ENCODE results near the gene F8.
"Not testable (repeated sequence)": the region's sequence is repeated elsewhere in the genome, so short reads cannot be mapped to it uniquely, and the experiment has no call there.

Gene F8

DNA sequence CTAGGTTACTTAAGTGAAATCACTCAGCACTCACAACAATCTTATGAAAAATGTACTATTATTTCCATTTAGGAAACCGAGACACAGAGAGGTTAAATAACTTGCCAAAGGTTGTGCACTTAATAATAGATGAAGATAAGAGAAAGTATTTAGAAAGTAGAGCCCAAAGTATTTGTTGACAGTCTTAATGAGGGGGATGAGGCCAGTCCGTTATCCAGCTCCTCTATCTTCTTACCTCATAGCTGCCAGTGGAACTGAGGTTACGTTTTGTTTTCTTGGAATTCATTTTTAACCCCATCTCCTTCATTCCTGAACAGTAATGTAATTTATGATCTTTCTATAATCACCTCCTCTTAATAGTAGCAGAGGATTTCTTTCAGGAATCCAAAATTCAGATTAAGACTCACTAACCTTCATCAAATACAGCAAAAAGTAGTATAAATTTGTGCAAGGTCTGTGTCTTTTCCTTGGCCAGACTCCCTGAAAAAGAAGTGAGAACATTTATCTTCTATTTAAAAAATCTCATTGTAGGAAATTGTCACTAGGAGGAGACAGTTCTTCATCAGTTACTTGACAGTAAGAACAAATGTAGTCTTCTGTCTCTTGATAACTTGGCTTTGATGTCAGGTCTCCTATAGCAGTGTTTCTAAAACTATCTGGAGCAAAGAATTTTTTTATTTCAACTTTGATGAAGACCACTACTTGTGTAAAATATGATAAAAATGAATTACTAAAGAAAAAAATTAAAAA lies 35.5 kb downstream of the F8 start:
- DNase-seq (ENCODE audit: low read depth): no peak

DNA sequence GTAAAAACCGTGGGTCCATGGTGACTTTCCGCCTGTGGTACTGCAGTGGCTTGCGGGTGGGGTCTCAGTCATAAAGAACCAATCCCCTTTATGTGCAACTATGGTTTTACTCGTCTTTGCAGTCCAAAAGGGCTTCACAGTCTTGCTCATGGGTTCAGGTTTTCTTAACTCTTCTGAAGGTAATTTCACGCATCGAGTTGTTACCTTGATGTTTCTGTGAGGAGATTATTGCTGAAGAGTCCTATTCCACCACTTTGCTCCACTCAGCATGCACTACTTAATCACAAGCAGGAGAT lies 41.5 kb downstream of the F8 start:
- no peak for DNase-seq (ENCODE audit: low read depth)

DNA sequence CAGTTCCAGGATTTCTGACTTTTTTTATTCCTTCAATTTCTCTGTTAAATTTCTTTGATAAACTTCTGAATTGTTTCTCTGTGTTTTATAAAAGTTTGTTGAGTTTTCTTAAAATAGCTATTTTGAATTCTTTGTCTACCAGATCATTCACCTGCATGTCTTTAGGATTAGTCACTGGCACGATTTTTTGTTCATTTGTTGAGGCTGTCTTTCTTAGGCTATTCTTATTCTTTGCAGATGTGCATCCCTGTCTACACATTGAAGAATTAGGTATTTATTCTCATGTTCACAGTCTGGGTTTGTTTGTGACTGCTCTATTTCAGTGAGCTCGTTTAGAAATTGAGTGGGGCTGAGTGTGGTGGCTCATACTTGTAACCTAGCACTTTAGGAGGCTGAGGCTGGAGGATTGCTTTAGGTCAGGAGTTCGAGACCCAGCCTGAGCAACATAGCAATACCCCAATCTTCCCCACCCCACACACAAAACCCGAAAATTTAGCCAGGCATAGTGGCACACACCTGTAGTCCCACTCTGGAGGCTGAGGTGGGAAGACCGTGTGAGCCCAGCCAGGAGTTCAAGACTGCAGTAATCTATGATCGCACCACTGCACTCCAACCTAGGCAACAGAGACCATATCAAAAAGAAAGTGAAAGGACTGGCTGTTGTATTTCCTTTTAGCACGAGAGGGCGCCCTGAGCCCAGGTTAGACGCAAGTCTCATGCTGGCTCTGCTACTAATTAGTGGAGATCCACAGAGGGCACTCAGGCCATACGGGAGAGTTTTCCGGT lies 42.0 kb downstream of the F8 start:
- DNase-seq (ENCODE audit: low read depth): peak; percentile 62

DNA sequence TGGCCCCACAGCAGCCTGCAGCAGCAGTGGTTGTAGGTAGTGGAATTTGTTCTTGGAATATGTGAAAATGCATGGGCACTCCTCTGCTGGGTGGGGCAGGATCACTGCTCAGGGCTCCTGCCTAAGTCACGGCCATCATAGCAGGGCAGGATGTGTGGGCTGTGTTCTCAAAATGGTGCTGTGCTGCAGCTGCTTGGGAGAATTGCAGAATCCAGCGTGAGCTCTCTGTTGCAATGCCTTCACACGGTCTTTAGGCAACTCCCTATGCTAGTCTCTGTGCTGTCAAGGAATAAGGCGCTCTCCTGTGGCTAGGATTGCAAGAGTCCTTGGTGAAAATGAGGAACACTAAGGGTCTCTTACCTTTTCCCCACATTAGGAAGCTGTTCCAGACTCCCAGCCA lies 42.9 kb downstream of the F8 start:
- no peak for DNase-seq (ENCODE audit: low read depth)

DNA sequence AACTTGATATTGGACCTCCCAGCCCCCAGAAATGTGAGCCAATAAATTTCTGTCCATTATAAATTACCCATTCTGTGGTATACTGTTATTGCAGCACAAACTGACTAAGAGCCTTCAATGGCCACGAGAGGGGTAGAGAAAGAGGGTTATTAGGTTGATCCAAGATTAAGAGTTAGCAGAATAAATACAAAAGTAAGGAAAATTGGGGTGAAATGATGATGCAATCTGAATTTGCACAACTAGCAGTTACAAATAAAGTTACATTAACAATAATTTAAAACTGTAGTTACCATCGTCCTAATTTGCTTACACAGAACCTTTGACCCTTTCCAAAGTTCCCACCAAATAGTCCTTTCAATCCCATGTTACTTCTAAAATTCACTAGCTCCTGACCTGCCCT lies 54.2 kb downstream of the F8 start:
- no peak for DNase-seq (ENCODE audit: low read depth)

DNA sequence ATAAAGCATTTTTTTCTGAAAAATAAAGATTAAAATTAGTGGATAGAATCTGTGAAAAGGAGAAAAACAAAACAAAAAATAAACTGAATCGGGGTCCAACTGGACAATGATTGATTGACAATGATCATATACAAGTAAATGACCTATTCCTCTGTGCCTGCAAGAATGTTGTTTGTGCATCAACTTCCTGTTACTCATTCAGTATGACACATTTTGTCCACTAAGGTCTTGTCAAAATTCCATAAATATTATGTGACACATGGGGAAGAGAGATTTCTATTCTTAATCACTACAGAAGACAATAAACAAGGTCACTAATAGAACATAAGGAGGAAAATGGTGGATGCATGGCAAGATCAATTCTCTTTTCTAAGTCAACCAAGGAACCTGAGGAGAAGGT lies 54.9 kb downstream of the F8 start:
- no peak for DNase-seq (ENCODE audit: low read depth)

DNA sequence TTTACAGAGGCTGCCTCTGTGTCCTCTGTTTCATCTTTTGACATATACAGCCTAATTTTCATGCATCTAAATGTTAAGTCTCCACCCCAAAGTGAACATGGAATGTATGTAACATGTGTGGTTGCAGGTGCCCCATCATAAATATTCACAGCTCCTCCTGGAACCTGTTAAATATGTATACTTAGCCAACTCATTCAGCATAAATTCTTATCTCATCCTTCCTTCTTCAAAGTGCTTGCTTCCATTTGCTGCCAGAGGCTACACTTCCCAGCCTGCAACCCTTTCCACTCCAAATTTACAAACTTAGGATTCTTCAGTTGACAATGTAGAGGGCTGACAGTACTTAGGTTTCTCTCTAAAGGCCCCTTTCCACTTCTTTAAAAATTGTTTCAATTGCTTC lies 60.6 kb downstream of the F8 start:
- DNase-seq (ENCODE audit: low read depth): no peak

DNA sequence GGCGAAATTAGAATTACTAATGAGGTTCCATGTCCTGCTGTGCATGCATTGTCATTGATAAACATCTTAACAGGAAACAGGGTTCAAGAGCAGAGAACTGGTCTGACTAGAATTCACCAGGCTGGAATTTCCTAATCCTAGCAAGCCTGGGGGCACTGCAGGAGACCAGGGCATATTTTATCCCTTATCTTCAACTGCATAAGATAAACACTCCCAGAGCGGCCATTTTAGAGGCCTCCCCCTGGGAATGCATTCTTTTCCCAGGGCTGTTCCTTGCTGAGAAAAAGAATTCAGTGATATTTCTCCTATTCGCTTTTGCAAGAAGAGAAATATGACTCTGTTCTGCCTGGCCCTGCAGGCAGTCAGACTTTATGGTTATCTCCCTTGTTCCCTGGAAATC lies 66.7 kb downstream of the F8 start:
- not testable (repeated sequence) for DNase-seq (ENCODE audit: low read depth)

DNA sequence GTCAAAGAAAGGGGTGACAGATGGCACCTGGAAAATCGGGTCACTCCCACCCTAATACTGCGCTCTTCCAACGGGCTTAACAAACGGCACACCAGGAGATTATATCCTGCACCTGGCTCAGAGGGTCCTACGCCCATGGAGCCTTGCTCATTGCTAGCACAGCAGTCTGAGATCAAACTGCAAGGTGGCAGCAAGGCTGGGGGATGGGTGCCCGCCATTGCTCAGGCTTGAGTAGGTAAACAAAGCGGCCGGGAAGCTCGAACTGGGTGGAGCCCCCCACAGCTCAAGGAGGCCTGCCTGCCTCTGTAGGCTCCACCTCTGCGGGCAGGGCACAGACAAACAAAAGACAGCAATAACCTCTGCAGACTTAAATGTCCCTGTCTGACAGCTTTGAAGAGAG lies 83.3 kb downstream of the F8 start:
- not testable (repeated sequence) for DNase-seq (ENCODE audit: low read depth)

DNA sequence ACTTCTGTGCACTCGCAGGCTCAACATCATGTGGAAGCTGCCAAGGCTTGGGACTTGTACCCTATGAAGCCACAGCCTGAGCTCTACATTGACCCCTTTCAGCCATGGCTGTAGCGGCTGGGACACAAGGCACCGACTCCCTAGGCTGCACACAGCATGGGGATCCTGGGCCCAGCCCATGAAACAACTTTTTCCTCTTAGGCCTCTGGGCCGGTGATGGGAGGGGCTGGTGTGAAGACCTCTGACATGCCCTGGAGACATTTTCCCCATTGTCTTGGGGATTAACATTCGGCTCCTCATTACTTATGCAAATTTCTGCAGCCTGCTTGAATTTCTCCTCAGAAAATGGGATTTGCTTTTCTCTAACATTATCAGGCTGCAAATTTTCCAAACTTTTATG lies 97.8 kb downstream of the F8 start:
- not testable (repeated sequence) for DNase-seq (ENCODE audit: low read depth)

DNA sequence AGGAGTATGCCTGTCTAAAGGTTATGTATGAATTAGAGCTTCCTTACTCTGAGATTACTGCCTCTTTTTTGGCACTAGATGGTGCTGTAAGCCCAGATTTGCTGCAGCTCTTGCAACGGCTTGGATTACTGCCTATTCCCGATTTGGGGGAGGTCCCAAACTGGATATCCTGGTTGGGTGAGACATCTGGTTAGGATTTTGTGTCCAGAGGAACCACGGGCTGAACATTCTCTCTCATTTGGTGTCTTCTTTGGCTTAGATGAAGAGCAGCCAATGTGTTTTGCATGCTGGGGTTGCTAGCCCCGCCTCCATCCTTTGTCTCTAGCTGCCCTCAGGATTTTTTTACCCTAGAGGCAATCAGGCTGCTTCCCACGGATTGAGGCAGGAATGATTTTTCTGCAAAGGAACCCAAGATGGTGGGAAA lies 104.5 kb downstream of the F8 start:
- DNase-seq (ENCODE audit: low read depth): no peak

DNA sequence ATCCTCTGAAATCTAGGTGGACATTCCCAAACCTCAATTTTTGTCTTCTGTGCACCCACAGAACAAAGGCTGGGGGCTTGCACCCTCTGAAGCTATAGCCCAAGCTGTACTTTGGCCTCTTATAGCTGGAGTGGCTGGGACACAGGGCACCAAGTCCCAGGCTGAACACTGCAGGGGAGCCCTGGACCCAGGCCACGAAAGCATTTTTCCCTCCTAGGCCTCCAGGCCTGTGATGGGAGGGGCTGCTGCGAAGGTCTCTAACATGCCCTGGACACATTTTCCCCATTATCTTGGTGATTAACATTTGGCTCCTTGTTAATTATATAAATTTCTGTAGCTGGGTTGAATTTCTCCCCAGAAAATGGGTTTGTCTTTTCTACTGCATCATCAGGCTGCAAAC lies 108.5 kb downstream of the F8 start:
- DNase-seq (ENCODE audit: low read depth): no peak

DNA sequence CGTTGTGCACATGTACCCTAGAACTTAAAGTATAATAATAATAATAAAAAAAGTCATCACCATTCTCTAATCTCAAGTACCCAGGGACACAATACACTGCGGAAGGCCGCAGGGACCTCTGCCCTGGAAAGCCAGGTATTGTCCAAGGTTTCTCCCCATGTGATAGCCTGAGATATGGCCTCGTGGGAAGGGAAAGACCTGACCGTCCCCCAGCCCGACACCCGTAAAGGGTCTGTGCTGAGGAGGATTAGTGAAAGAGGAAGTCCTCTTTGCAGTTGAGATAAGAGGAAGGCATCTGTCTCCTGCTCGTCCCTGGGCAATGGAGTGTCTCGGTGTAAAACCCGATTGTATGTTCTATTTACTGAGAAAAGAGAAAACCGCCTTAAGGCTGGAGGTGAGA lies 112.0 kb downstream of the F8 start:
- not testable (repeated sequence) for DNase-seq (ENCODE audit: low read depth)

DNA sequence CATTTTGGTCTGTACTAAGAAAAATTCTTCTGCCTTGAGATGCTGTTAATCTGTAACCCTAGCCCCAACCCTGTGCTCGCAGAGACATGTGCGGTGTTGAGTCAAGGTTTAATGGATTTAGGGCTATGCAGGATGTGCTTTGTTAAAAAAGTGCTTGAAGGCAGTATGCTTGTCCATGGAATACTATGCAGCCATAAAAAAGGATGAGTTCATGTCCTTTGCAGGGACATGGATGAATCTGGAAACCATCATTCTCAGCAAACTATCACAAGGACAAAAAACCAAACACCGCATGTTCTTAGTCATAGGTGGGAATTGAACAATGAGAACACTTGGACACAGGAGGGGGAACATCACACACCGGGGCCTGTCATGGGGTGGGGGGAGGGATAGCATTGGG lies 112.5 kb downstream of the F8 start:
- DNase-seq (ENCODE audit: low read depth): not testable (repeated sequence)

DNA sequence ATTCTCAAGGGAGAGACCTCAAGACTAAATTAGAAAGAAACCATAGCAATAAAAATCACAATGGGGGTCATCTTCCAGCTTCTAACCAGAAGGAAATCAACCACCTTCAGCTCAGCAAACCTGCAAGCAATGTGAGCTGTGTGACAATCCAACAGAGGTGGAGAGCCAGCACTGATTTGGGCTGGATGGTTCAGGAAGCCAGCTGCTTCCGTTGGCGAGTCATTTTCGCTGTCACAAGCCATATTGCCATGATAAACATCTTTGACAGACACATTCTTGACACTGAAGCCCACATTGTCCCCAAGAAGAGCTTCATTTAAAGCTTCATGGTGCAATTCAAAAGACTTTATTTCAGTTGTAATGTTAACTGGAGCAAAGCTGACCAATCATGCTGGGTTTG lies 113.7 kb downstream of the F8 start:
- no peak for DNase-seq (ENCODE audit: low read depth)

DNA sequence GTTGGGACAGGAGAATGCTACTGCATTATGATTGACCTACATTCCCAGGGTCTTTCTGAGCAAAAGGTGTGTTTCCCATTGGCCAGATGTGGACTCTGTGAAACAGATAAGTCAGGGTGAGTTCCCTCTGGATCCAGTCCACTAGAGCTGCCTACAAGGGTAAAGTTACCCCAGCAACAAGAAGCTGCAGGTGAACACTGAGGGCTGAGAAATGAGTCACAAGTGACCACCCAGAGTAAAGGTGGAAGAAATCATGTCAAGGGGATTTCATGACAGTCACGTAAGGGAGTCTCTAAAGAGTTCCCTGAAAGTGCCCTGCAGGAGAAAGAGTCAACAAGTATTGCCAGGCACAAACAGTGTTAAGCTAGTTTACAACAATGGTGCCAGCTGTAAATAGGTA lies 120.1 kb downstream of the F8 start:
- no peak for DNase-seq (ENCODE audit: low read depth)

DNA sequence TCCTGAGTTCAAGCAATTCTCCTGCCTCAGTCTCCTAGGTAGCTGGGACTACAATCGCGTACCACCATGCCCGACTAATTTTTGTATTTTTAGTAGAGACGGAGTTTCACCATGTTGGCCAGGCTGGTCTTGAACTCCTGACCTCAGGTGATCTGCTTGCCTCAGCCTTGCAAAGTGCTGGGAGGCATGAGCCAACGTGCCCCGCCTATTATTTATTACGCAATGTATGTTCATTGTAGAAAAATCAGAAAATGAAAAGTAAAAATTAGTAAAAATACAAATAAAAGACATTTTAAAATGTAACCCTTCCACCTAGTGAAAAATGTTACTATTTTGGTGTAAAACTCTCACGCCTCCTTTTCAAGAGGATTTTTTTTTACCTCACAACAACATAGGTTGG lies 122.2 kb downstream of the F8 start:
- DNase-seq (ENCODE audit: low read depth): no peak

DNA sequence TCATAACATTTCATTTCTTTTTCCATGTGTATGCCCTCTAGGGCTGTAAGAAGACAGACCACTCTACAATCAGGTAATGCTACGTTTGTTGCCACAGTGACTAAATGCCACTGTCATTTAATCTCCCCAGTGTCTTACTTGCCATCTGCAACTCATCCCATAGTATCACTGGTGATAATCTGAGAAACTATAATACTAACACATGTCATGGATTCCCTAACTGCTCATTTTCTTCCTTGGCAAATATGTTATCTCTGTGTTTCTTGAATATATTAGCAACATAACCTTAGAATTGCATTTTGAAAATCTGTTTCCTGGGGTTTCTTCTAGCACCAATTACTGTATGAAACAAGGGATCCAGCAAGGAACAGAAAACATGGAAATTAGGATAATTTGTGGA lies 130.2 kb downstream of the F8 start:
- no peak for DNase-seq (ENCODE audit: low read depth)

DNA sequence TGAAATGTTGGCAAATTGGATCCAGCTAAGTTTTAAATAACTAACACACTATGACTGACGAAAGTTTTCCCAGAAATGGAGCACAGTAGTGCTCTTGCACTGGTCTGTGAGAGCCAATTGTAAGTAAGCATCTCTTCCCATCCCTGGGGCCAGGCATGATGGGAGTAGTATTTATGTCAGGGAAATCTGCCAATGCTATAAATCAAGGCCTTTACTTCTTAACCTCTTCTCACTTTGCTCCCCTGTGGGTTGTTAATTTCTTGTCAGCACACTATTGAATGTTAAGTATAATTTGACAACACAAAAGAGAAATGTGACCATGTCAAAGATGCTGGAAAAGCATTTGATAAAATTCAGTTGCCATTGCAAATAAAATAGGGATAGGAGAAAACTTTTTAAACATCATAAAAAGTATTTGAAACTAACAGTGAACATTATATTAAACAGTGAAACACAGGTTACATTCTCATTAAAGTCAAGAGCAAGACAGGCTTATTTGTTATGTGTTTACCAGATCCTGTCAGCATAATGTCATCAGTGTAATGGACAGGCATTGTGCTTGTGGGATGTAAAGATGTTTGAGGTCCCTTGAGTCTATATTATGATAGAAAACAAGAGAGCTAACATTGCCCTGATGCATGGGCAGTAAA lies 131.4 kb downstream of the F8 start:
- DNase-seq (ENCODE audit: low read depth): no peak

DNA sequence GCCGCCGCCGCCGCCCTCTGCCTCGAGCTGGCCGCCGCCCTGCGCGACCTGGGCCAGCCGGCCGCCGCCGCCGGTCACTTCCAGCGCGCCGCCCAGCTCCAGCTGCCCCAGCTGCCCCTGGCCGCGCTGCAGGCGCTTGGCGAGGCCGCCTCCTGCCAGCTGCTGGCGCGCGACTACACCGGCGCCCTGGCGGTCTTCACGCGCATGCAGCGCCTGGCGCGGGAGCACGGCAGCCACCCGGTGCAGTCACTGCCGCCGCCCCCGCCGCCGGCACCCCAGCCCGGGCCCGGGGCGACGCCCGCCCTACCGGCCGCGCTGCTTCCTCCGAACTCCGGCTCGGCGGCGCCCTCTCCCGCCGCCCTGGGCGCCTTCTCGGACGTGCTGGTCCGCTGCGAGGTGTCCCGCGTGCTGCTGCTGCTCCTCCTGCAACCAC lies 135.7 kb downstream of the F8 start:
- DNase-seq (ENCODE audit: low read depth): not testable (repeated sequence)

DNA sequence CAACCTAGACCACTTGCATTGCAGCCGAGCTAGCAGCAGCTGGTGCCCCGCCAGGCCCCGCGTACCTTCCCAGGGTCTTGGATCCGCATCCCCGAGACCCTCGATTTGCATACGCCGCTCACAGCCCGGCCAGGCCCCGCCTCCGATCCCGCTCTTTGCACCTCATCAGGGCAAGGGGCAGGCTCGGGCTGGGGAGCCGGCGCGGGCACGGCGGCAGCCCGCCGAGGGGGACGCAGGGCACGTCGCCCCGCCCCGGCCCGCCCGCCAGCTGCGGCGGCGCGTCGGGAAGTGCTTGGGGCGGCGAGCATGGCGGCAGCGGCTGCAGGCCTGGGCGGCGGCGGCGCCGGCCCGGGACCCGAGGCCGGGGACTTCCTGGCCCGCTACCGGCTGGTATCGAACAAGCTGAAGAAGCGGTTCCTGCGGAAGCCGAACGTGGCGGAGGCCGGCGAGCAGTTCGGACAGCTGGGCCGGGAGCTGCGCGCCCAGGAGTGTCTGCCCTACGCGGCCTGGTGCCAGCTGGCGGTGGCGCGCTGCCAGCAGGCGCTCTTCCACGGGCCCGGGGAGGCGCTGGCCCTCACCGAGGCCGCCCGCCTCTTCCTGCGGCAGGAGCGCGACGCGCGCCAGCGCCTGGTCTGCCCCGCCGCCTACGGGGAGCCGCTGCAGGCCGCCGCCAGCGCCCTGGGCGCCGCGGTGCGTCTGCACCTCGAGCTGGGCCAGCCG lies 136.3 kb downstream of the F8 start, which contains the start of gene F8A1:
Gene F8A1, plus strand, starts transcription at position 287 of the 720 bp plus-strand sequence. Its CDS starts 20 bp downstream, at position 307.
- DNase-seq (ENCODE audit: low read depth): peak; percentile 2

DNA sequence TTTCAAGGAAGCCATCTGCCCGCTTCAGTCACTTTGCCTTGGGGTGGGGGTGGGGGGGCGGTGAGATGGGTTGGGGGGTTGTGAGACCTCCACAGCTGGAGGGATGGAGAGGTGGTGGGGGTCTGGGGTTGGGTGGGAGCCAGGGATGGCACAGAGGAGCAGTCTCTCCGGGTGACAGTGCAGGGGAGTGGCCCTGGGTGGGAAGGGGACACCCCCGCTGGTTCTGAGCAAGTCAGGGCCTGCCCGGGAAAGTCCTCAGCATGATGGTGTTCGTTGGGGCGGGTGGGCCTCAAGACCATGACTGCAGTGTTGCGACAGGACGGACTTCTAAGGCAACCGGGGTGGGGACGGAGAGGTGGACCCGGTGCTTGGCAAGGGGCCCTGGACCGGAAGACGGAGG lies 137.0 kb downstream of the F8 start:
- not testable (repeated sequence) for DNase-seq (ENCODE audit: low read depth)

Measured in T follicular helper cell (primary cell).